ENCODE results near the gene GSTM4. TPM values are rescaled to one million over a fixed set of nuclear protein-coding genes. Genes with fewer than 3 reads are reported as not detected.
"Not testable (repeated sequence)": the region's sequence is repeated elsewhere in the genome, so short reads cannot be mapped to it uniquely, and the experiment has no call there.

Gene GSTM4
- total RNA-seq, 1 donor from 2014 or later, result 4.7 TPM

- DNase-seq, result peak; percentile 59
These were observed 11.7 kb downstream of the GSTM4 start, which contains the start of gene GSTM2 for GRCh38 chr1:109667452-109668122. TSS of gene GSTM2 (plus strand) at chr1:109668057. CDS start at chr1:109668116, 59 bp downstream.

- no peak for DNase-seq
These were observed 12.3 kb downstream of the GSTM4 start for GRCh38 chr1:109668123-109668775.

GRCh38 chr1:109669246-109669948 is 13.5 kb downstream of the GSTM4 start:
- DNase-seq, result no peak

- DNase-seq, result not testable (repeated sequence)
These were observed 14.0 kb downstream of the GSTM4 start for GRCh38 chr1:109669949-109670302.

GRCh38 chr1:109671067-109671466 is 15.2 kb downstream of the GSTM4 start:
- DNase-seq, result no peak

GRCh38 chr1:109673861-109674260 is 18.0 kb downstream of the GSTM4 start:
- DNase-seq, result not testable (repeated sequence)

GRCh38 chr1:109676683-109677381 is 20.9 kb downstream of the GSTM4 start:
- not testable (repeated sequence) for DNase-seq

- no peak for DNase-seq
These were observed 21.6 kb downstream of the GSTM4 start for GRCh38 chr1:109677459-109677858.

GRCh38 chr1:109678637-109679036 is 22.7 kb downstream of the GSTM4 start:
- DNase-seq, result not testable (repeated sequence)

GRCh38 chr1:109684777-109685176 is 28.9 kb downstream of the GSTM4 start:
- not testable (repeated sequence) for DNase-seq

GRCh38 chr1:109685399-109685798 is 29.5 kb downstream of the GSTM4 start:
- DNase-seq, result not testable (repeated sequence)

- DNase-seq, result not testable (repeated sequence)
These were observed 30.0 kb downstream of the GSTM4 start for GRCh38 chr1:109685890-109686289.

- DNase-seq, result not testable (repeated sequence)
These were observed 31.2 kb downstream of the GSTM4 start for GRCh38 chr1:109687109-109687508.

GRCh38 chr1:109687641-109688499 is 32.0 kb downstream of the GSTM4 start, which contains the start of gene GSTM1:
TSS of gene GSTM1 (plus strand) at chr1:109687817. CDS start at chr1:109687874, 57 bp downstream.
- DNase-seq, result no peak

GRCh38 chr1:109689844-109690405 is 34.0 kb downstream of the GSTM4 start:
- no peak for DNase-seq

- DNase-seq, result no peak
These were observed 35.9 kb downstream of the GSTM4 start for GRCh38 chr1:109691759-109692158.

- not testable (repeated sequence) for DNase-seq
These were observed 38.5 kb downstream of the GSTM4 start for GRCh38 chr1:109694400-109694799.

- DNase-seq, result not testable (repeated sequence)
These were observed 39.2 kb downstream of the GSTM4 start for GRCh38 chr1:109695138-109695537.

GRCh38 chr1:109697066-109697465 is 41.2 kb downstream of the GSTM4 start:
- DNase-seq, result no peak

- DNase-seq, result not testable (repeated sequence)
These were observed 42.0 kb downstream of the GSTM4 start for GRCh38 chr1:109697861-109698260.

GRCh38 chr1:109702940-109703339 is 47.0 kb downstream of the GSTM4 start:
- DNase-seq, result not testable (repeated sequence)
